A673 (cell line): ENCODE data around the gene EHD1. TPM values are rescaled to one million over a fixed set of nuclear protein-coding genes. Genes with fewer than 3 reads are reported as not detected.

Experiments
- BruUV-seq: library from RNA; stranded (reverse); fragments of 400-500 nt; replicated peaks from 2 replicates; lab custom pipeline; 2021; lab: Mats Ljungman, UMichigan
- CTCF ChIA-PET: fragments of 300-600 bp; sonication (Branson Sonifier 250); formaldehyde crosslinking; loops from one replicate; lab custom pipeline; 2022; ENCODE audit warnings: antibody characterized with exemption; lab: Charles Lee
- POLR2A ChIA-PET: fragments of 300-600 bp; sonication (Branson Sonifier 250); formaldehyde crosslinking; loops from one replicate; lab custom pipeline; 2022; ENCODE audit warnings: antibody characterized with exemption; ENCODE audit not compliant: low non-redundant PET; lab: Charles Lee
- DNase-seq: peaks from one replicate; pipeline ENCODE4 v3.0.0-alpha.2; 2015; ENCODE audit warnings: low spot score
- H3K27ac ChIP-seq: fragments of 200-600 bp; sonication (generic); 2 replicates; pipeline ENCODE4 v1.5.1; 2016; ENCODE audit warnings: mixed run types, low read depth, mild to moderate bottlenecking, mixed read lengths, antibody characterized with exemption, low read length; ENCODE audit not compliant: poor library complexity, severe bottlenecking
- H3K27me3 ChIP-seq: fragments of 200-600 bp; sonication (generic); replicated peaks from 2 replicates; pipeline ENCODE4 v1.6.1; 2017; ENCODE audit warnings: mixed run types, low read depth, mild to moderate bottlenecking, mixed read lengths, antibody characterized with exemption, low read length; ENCODE audit not compliant: insufficient read depth, poor library complexity
- H3K36me3 ChIP-seq: fragments of 200-600 bp; sonication (generic); 2 replicates; pipeline ENCODE4 v1.6.1; 2016; ENCODE audit warnings: mixed run types, mild to moderate bottlenecking, mixed read lengths, antibody characterized with exemption, low read length; ENCODE audit not compliant: insufficient read depth, poor library complexity, severe bottlenecking
- H3K4me1 ChIP-seq: fragments of 200-600 bp; sonication (generic); 2 replicates; pipeline ENCODE4 v1.6.1; 2017; ENCODE audit warnings: mixed run types, mild to moderate bottlenecking, mixed read lengths, antibody characterized with exemption, low read length; ENCODE audit not compliant: insufficient read depth, poor library complexity, severe bottlenecking
- H3K4me3 ChIP-seq: fragments of 200-600 bp; sonication (generic); 2 replicates; pipeline ENCODE4 v1.5.1; 2016; ENCODE audit warnings: low read depth, mixed run types, mild to moderate bottlenecking, mixed read lengths, low read length; ENCODE audit not compliant: poor library complexity, severe bottlenecking
- H3K9me3 ChIP-seq: fragments of 200-600 bp; sonication (generic); 2 replicates; pipeline ENCODE4 v1.6.1; 2016; ENCODE audit warnings: mixed run types, low read depth, mild to moderate bottlenecking, mixed read lengths, antibody characterized with exemption, low read length; ENCODE audit not compliant: poor library complexity, severe bottlenecking
- CTCF ChIP-seq: fragments of 300-800, 200-600 bp; sonication (generic); conservative IDR thresholded peaks from 2 replicates; pipeline ENCODE4 v1.5.1; 2017; ENCODE audit warnings: low read depth, mild to moderate bottlenecking, antibody characterized with exemption, low read length, moderate library complexity, mixed read lengths
- EZH2 ChIP-seq: fragments of 200-600 bp; sonication (generic); IDR thresholded peaks from 2 replicates; pipeline ENCODE4 v1.6.1; 2017; ENCODE audit warnings: borderline replicate concordance, low read depth, mild to moderate bottlenecking, mixed read lengths, antibody characterized with exemption, low read length; ENCODE audit not compliant: poor library complexity, severe bottlenecking
- intact Hi-C: fragments of 100-400 bp; cut with micrococcal nuclease; formaldehyde crosslinking; loops from one replicate; pipeline ENCODE4 v1.10.0; 2022; ENCODE audit not compliant: unreplicated experiment
- total RNA-seq: library from RNA; stranded (reverse); gene quantifications from 2 replicates; pipeline ENCODE4 v1.2.3, GENCODE V29; 2021

The EHD1 gene
- total RNA-seq, 1 experiment from 2014 or later: 63.1 TPM

DNA sequence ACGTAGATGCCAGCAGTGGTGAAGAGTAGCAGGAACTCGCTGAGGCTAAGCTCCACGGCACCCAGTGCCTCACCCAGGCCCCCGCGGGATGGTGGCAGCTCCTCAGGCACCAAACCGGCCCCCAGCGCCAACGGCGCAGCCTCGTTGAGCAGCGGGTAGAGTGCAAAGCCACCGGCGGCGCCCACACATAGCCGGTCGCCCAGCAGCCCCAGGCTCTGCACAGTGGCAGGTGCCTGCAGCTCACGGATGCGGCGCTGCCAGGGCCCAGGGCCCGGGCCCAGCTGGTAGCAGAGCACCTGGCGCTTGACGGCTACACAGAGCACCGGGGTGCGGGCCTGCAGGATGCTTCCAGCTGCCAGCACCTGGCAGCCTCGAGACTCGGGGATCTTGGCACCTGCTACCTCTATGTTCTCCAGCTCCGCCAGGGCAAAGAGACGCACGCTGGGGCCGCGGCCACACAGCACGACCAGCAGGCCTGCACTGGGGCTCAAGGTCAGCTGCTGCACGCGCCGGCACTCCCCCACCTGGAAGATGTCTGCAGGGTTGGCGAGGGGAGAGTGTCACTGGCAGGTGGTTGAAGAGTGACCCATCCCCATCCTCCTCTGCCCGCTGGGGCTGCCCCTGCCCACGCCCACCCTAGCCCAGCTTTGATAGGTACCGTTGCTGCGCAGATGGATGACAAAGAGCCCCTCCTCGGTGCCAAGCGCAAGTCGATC, 48.7 kb downstream of the EHD1 start:
- POLR2A ChIA-PET: no interaction called here
- no peak overlapping the region for H3K4me3 ChIP-seq
- no peaks in the 10 kb centered on the region for H3K9me3 ChIP-seq
- TF ChIP-seq EZH2 (no peak), CTCF (no peak)
- intact Hi-C loops: no loop called here
- no peaks in the 10 kb centered on the region for H3K36me3 ChIP-seq
- BruUV-seq: no TSS peak
- H3K27ac ChIP-seq: no peak overlapping the region
- no peak for DNase-seq
- H3K4me1 ChIP-seq: no peaks in the 10 kb centered on the region
- CTCF ChIA-PET: no interaction called here
- no peaks in the 10 kb centered on the region for H3K27me3 ChIP-seq

DNA sequence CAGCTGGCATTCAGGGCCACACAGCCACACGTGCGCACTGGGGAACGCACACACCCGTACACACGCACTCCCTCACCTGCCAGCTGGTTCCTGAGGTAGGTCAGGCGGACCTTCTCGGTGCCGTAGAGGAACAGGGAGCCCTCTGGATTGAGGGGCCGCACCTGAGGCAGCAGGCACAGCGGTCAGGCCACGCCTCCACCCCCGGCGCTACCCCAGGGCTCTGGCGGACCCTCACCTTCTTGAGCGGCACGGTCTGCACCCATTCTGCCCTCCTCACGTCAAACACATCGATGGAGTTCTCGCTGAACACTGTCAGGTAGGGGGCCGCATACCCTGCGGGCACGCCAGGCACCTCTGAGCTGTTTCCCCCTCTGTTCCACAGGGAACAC, 51.0 kb downstream of the EHD1 start:
- no peaks in the 10 kb centered on the region for H3K27me3 ChIP-seq
- ChIA-PET POLR2A (no interaction called here), CTCF (no interaction called here)
- no peaks in the 10 kb centered on the region for H3K9me3 ChIP-seq
- H3K27ac ChIP-seq: no peak overlapping the region
- no peak for TF ChIP-seq CTCF
- no peak for TF ChIP-seq EZH2
- H3K36me3 ChIP-seq: no peaks in the 10 kb centered on the region
- BruUV-seq: no TSS peak
- intact Hi-C loops: no loop called here
- no peak overlapping the region for H3K4me3 ChIP-seq
- DNase-seq: no peak
- H3K4me1 ChIP-seq: no peaks in the 10 kb centered on the region

DNA sequence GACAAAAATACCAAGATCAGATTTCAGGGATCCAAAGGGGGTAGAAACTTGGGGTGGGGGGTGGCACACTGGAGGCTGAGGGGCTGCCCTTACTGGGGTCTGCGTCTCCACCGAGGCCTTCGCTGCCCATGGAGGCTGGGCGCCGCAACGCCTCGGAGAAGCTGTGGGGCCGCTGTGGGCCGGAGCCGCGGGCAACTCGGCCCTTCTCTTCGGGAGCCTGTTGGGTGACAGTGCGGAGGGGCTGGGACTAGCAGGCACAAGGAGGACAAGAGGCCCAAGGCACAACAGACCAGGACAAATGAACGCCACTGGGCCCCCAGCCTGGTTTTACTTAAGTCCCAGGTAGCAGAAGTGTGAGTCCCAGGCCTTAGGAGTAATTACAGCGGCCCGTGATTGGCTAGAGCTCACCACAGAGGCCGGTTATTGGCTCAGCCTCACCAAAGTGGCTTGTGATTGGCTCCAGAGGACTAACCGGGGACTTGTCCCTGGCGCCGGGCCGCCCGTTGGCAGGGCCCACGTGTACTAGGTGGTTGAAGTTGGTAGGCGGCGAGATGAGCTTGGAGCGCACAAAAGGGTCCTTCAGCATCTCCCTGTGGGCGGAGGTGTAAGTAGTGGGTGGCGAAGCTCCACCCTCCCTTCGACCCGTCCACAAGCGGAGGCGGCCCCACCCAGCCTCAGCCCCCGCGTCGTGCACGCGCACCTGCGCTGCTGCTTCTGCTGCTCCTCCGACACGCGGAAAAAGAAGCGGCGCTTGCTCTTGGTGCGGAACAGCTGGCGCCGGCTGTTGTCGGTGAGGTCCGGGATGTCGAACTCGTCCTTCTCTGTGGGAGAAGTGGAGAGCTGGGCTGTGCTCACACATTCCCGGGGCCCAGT, 51.6 kb downstream of the EHD1 start:
- no peaks in the 10 kb centered on the region for H3K4me1 ChIP-seq
- ChIA-PET CTCF (no interaction called here), POLR2A (no interaction called here)
- DNase-seq: no peak
- no peak overlapping the region for H3K27ac ChIP-seq
- H3K36me3 ChIP-seq: no peaks in the 10 kb centered on the region
- no TSS peak for BruUV-seq
- TF ChIP-seq CTCF (no peak), EZH2 (no peak)
- intact Hi-C loops: no loop called here
- no peaks in the 10 kb centered on the region for H3K9me3 ChIP-seq
- no peaks in the 10 kb centered on the region for H3K27me3 ChIP-seq
- no peak overlapping the region for H3K4me3 ChIP-seq
